Stromal cell of bone marrow (primary cell): Measurements from ENCODE around the gene TVP23C.

Experiments used
- DNase-seq: peaks from one replicate; pipeline ENCODE4 v3.0.0-alpha.2; 2012; ENCODE audit warnings: low read depth

The TVP23C gene

GRCh38 chr17:15465045-15465701 is 98.1 kb downstream of the TVP23C start:
- no peak for DNase-seq

GRCh38 chr17:15464231-15464985 is 98.9 kb downstream of the TVP23C start:
- DNase-seq = no peak

GRCh38 chr17:15462976-15463772 is 100.1 kb downstream of the TVP23C start:
- peak; percentile 49 for DNase-seq

GRCh38 chr17:15457723-15458094 is 105.6 kb downstream of the TVP23C start:
- DNase-seq = no peak

- peak; percentile 89 for DNase-seq
Measured at GRCh38 chr17:15456972-15457722, 106.1 kb downstream of the TVP23C start.

- DNase-seq = peak; percentile 43
Measured at GRCh38 chr17:15456496-15456895, 106.8 kb downstream of the TVP23C start.

GRCh38 chr17:15454346-15454745 is 108.9 kb downstream of the TVP23C start:
- no peak for DNase-seq

- no peak for DNase-seq
Measured at GRCh38 chr17:15453782-15454181, 109.5 kb downstream of the TVP23C start.

- DNase-seq = no peak
Measured at GRCh38 chr17:15453246-15453645, 110.0 kb downstream of the TVP23C start.

- no peak for DNase-seq
Measured at GRCh38 chr17:15452746-15453145, 110.5 kb downstream of the TVP23C start.
